Dendritic cell treated with granulocyte-macrophage colony-stimulating factor and Interleukin-4, amounts not matched to agents 40 ng/mL and 50 ng/mL, for 4 days (primary cell): ENCODE data around the gene ENPP3.

Source experiments
- H3K27ac Mint-ChIP-seq: one replicate; pipeline ENCODE4 v1.8.0; 2022; ENCODE audit warnings: mild to moderate bottlenecking, mixed read lengths
- H3K27me3 Mint-ChIP-seq: one replicate; pipeline ENCODE4 v1.8.0; 2022; ENCODE audit warnings: mild to moderate bottlenecking, mixed read lengths
- H3K36me3 Mint-ChIP-seq: one replicate; pipeline ENCODE4 v1.8.0; 2022; ENCODE audit warnings: low read depth, mixed read lengths
- H3K4me1 Mint-ChIP-seq: one replicate; pipeline ENCODE4 v1.8.0; 2022; ENCODE audit warnings: low read depth, mixed read lengths
- H3K4me3 Mint-ChIP-seq: one replicate; pipeline ENCODE4 v1.8.0; 2022; ENCODE audit warnings: mild to moderate bottlenecking, moderate library complexity, mixed read lengths
- H3K9me3 Mint-ChIP-seq: one replicate; pipeline ENCODE4 v1.8.0; 2022; ENCODE audit warnings: mixed read lengths
- intact Hi-C: fragments of 100-400 bp; cut with micrococcal nuclease; formaldehyde crosslinking; loops from one replicate; pipeline ENCODE4 v1.15.0; 2022

Gene ENPP3

DNA sequence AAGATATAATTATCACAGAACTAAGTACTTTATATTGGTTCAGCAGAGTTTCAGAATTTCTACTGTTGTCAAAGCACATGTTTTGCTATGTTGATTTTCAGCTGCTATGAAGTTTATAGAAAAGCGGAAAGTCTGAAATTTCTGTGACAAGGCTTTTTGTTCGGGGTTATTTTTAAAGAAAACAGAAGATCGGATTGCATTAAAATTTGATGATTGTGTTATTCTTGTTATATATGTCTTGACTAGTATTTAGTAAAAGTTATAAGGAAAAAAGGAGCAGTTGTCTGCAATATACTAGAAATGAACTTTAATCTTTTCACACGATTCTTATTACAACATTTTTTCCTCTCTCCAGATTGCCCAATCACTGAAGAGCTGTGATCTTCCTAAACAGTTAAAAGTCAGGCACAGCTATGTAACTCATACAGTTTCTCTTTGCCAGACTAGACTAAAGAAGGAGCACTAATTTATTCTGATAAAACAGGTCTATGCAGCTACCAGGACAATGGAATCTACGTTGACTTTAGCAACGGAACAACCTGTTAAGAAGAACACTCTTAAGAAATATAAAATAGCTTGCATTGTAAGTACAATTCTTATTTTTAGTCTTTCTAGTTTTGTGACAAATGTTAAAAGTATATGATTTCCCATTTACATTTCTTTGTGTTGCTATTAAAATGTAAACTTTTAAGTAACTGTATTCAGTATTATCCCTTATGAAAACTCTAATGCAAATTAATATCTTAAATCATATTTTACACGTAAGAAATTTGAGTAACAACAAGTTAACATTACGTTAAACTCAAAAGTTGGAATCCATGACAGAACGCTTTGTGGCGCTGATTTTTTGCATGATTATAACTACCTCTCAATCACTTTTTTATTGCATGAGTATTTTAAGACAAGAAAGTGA lies at the start of gene ENPP3:
ENPP3 (plus strand) TSS at position 423 of the 913 bp plus-strand sequence; CDS start at position 506, 83 bp downstream.
- H3K36me3 Mint-ChIP-seq = no peaks in the 10 kb centered on the region
- no peaks in the 10 kb centered on the region for H3K27me3 Mint-ChIP-seq
- no peak within 1 kb of the TSS for H3K4me3 Mint-ChIP-seq
- H3K4me1 Mint-ChIP-seq = no peaks in the 10 kb centered on the region
- H3K9me3 Mint-ChIP-seq = no peaks in the 10 kb centered on the region
- H3K27ac Mint-ChIP-seq = no peak within 1 kb of the TSS
- intact Hi-C loops = no loop called here

DNA sequence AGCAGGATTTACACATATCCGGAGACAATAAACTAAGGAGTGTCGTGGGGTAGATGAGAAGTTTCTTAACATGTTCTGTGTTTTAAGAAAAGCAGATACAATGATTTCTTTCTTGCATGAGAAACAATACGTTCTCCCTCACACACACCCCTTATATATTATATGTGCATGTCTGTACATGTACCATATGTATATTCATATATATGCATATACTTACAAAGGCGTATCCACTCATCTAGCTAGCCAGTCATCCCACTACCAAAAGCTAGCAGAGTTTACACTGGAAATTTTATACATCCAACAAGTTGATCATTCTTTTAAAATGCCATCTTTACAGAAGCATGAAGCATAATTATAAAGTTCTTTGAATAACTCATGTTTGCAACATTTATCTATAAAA lies 49.2 kb upstream of the ENPP3 start:
- intact Hi-C loops = loop anchor here (5.0 kb wide), 1 partner anchor 34 kb away; no protein-coding TSS in a partner anchor
- Mint-ChIP-seq H3K36me3 (peaks cover 77% of the 10 kb centered on the region), H3K9me3 (no peaks in the 10 kb centered on the region), H3K4me3 (no peak overlapping the region), H3K4me1 (no peaks in the 10 kb centered on the region), H3K27me3 (no peaks in the 10 kb centered on the region), H3K27ac (no peak overlapping the region)

DNA sequence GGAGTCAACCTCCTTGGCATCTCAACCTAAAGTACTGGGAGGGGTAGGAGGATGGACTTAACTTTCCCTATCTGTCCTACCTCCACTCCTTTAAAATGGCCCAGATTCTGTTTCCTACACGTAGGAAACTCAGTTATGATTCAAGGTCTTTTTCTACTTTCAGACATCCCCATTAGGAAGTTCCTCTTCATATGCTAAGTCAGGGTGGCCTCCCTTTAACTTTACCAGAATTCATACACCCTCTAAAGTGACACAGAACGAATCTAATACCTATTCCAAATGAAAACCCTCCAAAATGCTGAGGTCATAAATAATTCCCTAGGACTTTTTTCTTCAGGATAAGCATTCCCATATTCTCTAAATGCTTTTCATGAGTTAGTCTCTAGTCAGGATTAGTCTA lies 48.5 kb upstream of the ENPP3 start:
- H3K4me1 Mint-ChIP-seq = no peaks in the 10 kb centered on the region
- H3K36me3 Mint-ChIP-seq = peaks cover 79% of the 10 kb centered on the region

DNA sequence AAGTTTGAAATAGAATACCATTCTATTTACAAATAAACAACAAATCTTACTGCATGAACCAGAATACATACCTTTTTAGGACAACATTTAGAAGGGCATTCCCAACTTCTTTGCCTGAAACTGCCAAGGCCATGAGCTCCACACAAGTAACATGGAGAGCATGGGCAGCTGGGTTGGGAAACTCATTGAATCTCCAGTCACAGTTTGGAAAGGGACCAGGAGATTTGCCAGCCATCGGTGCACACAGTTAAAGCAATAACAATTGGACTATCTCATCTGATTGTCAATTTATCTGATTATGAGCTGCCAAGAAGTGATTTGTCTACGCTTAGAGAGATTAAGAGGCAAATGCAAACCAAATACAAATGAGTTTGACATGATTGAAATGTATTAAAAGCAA lies 44.2 kb upstream of the ENPP3 start:
- Mint-ChIP-seq H3K4me3 (no peak overlapping the region), H3K4me1 (no peaks in the 10 kb centered on the region), H3K27me3 (no peaks in the 10 kb centered on the region), H3K27ac (no peak overlapping the region), H3K36me3 (peaks cover 88% of the 10 kb centered on the region), H3K9me3 (no peaks in the 10 kb centered on the region)
- intact Hi-C loops = no loop called here

More for the DNA sequence above, 48.5 kb upstream of the ENPP3 start:
- Mint-ChIP-seq H3K27me3 (no peaks in the 10 kb centered on the region), H3K4me3 (no peak overlapping the region), H3K27ac (no peak overlapping the region), H3K9me3 (no peaks in the 10 kb centered on the region)
- intact Hi-C loops = loop anchor here (5.0 kb wide), 1 partner anchor 34 kb away; no protein-coding TSS in a partner anchor

DNA sequence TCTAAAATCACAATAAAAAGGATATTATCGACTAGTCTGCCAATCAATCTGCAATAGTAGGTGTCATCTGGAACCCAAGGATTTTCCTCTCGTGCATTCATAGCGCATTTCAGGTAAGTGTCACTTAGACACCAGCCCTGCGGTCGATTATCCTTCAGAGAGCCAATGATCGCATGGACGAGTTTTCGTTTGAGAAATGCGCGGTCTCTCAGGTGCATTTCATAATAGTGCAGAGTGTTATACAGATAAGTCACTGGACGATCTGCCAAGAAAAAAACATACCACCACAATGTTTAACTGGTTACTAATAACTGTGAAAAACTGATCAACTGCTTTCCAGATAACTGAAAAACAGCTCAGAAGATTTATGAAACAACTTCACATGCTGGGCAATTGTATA lies 43.0 kb upstream of the ENPP3 start:
- H3K4me3 Mint-ChIP-seq = no peak overlapping the region
- no peak overlapping the region for H3K27ac Mint-ChIP-seq
- no peaks in the 10 kb centered on the region for H3K9me3 Mint-ChIP-seq
- H3K4me1 Mint-ChIP-seq = no peaks in the 10 kb centered on the region
- no peaks in the 10 kb centered on the region for H3K27me3 Mint-ChIP-seq
- peaks cover 88% of the 10 kb centered on the region for H3K36me3 Mint-ChIP-seq
- intact Hi-C loops = no loop called here

DNA sequence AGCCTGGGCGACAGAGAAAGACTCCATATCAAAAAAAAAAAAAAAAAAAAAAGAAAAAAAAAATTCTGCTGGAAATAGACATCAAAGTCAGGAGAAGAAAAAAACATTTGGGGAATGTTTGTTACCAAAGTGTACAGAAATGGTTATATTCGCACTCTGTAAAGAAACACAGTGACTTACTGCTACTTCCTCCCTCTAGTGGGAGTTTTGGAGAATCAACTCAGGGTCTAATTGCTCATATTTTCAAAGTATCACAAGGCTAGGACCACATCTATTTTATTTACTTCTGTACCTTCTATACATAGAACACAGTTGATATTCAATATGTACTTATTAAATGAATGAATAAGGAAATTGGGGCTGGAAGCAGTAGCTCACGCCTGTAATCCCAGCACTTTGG lies 39.7 kb upstream of the ENPP3 start:
- Mint-ChIP-seq H3K27me3 (no peaks in the 10 kb centered on the region), H3K4me3 (no peak overlapping the region), H3K4me1 (no peaks in the 10 kb centered on the region), H3K27ac (no peak overlapping the region), H3K36me3 (peaks cover 80% of the 10 kb centered on the region), H3K9me3 (no peaks in the 10 kb centered on the region)
- intact Hi-C loops = no loop called here

DNA sequence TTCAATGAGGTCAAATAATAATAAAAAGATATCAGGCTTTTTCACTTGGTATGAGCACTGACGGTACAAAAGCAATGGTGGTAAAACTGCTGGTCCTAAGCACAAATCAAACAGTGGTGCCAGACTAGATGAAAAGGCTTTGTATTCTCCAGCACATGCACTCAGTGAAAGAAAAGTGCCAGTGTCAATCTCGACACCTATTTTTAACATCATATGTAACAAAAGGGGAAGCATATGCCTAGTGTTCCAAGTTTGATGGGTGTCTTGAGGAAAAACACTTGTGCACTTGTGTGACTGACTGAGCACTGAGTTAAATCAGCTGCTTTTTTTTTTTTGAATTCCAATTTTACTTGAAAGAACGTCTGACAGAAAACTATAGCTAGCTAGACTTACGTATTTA lies 36.4 kb upstream of the ENPP3 start:
- Mint-ChIP-seq H3K27ac (no peak overlapping the region), H3K9me3 (no peaks in the 10 kb centered on the region), H3K36me3 (peaks cover 77% of the 10 kb centered on the region), H3K4me3 (no peak overlapping the region), H3K4me1 (no peaks in the 10 kb centered on the region), H3K27me3 (no peaks in the 10 kb centered on the region)
- intact Hi-C loops = no loop called here

DNA sequence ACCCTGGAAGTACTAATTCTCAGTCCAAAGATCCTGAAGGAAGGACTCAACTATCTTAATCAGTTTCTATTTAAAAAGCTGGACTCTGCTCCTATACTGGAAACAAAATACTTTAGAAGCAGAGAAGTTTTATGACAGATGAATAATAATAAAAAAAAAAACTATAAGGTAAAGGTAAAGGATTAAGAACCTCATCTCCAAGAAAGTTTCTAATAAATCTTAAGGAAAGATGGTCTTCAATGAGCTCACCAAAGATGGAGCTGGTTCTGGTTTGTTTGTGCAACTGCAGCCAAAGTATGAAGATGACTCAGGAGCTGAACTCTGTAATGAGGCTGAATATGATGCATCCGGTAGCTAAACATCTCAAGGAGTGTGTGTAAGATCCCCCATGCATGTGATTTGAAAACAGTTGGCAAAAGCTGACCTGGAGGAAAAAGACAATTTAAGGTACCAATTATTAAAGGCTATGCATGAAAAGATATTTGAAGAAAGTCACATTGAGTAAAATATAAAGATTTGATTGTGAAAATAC lies 34.3 kb upstream of the ENPP3 start:
- intact Hi-C loops = no loop called here
- Mint-ChIP-seq H3K27ac (no peak overlapping the region), H3K36me3 (peaks cover 74% of the 10 kb centered on the region), H3K9me3 (no peaks in the 10 kb centered on the region), H3K4me3 (no peak overlapping the region), H3K27me3 (no peaks in the 10 kb centered on the region), H3K4me1 (no peaks in the 10 kb centered on the region)

DNA sequence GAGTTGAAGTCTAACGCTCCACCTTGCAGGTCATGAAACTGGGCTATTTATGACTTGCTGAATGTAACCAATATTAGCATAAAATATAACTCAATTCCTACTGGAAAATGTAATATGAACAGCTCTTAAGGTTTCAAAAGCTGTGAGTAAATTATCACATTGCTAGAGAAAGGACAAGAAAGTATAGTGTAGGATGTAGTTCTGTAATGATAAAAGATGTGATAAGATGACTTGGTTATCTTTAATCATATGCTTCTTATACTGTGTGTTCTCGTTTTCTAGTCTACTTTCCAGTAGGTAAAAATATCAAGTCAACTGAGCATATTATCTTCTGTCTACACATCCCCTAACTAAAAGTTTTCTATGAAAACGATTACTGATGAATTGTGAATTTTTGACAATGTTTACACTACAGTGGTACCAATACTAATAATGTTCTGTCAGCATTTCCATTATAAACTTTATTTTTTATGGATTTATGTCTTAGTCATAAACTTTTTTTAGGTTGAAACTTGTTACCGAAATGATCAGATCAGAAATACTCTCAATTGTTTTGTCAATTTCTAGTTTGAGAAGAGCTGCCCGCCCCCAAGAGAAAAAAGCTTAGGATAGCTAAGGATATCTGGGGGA lies 23.7 kb upstream of the ENPP3 start:
- intact Hi-C loops = no loop called here
- no peak overlapping the region for H3K4me3 Mint-ChIP-seq
- H3K27ac Mint-ChIP-seq = no peak overlapping the region
- no peaks in the 10 kb centered on the region for H3K27me3 Mint-ChIP-seq
- no peaks in the 10 kb centered on the region for H3K4me1 Mint-ChIP-seq
- peaks cover 87% of the 10 kb centered on the region for H3K36me3 Mint-ChIP-seq
- H3K9me3 Mint-ChIP-seq = no peaks in the 10 kb centered on the region

DNA sequence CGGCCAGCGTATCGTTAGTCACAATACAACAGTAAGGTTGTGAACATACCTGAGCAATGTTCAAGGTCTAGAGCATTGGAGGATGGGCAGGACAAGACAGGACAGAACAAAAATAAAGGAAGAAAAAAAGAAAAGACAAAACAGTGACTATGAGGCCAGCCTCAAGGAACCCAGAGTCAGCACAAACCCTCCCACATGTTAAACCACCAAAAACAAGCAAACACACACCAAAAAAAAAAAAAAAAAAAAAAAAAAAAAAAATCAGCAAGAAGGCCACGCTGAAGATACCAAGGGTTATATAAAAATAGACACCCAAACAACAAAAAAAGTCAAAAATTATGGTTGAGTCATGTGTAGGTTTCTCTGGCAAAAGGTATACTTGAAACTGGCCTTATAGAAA lies 21.8 kb upstream of the ENPP3 start:
- H3K4me3 Mint-ChIP-seq = no peak overlapping the region

DNA sequence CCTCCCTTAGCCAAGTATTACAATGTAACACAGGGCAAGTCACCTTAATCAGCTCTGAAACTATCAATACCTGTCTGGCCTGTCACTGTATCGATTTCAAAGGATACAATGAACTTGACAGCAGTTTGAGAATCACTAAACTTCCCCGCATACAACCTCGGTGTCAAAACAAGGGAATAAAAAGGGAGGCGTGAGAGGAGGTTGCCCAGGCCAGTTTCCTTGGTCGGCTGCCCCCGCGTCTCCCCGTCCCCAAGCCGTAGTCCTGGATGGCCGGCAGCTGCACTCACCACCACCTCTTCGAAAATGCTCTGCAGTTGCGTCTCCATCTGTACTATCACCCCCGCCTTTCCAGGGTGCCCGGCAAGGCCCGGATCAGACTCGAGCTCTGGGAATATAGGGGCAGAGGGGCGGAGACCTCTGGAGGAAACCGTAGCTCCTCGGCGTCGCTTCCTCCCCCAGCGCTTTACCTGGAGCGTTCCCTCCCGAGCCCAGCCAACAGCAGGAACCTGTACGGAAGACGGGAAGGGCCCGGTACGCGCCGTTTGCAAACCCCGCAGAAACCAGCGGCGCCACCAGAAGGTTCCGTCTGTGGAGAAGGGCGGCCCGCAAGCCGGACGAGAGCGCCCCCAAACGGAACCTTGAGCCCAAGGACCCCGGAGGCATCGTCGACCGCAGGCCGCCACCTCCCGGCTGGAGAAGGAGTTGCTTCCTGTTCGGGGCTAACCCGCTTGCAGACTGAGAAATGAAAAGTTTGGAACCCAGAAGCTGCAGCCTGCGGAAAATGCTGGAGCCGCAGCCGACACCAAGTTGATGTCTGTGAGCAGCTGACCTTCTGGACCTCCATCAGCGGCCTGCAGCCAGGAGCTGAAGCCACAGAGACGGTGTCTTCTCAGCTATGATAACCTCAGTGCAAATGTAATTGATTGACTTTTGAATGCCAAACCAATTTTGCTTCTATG lies 9.1 kb upstream of the ENPP3 start, which contains the start of gene MED23:
MED23 (minus strand) TSS at position 519 of the 959 bp plus-strand sequence; CDS start at position 326, 193 bp downstream.
- intact Hi-C loops = loop anchor here (5.0 kb wide), 1 partner anchor 739 kb away; no protein-coding TSS in a partner anchor
- no peaks in the 10 kb centered on the region for H3K9me3 Mint-ChIP-seq
- peak within 1 kb of the TSS; percentile 94 for H3K27ac Mint-ChIP-seq
- H3K4me1 Mint-ChIP-seq = peaks cover 8% of the 10 kb centered on the region
- H3K27me3 Mint-ChIP-seq = peaks cover 2% of the 10 kb centered on the region
- H3K4me3 Mint-ChIP-seq = peak within 1 kb of the TSS; percentile 100
- H3K36me3 Mint-ChIP-seq = peaks cover 38% of the 10 kb centered on the region

More for the DNA sequence above, 21.8 kb upstream of the ENPP3 start:
- no peaks in the 10 kb centered on the region for H3K4me1 Mint-ChIP-seq
- intact Hi-C loops = no loop called here
- H3K27me3 Mint-ChIP-seq = no peaks in the 10 kb centered on the region
- peaks cover 87% of the 10 kb centered on the region for H3K36me3 Mint-ChIP-seq
- H3K27ac Mint-ChIP-seq = no peak overlapping the region
- H3K9me3 Mint-ChIP-seq = no peaks in the 10 kb centered on the region

DNA sequence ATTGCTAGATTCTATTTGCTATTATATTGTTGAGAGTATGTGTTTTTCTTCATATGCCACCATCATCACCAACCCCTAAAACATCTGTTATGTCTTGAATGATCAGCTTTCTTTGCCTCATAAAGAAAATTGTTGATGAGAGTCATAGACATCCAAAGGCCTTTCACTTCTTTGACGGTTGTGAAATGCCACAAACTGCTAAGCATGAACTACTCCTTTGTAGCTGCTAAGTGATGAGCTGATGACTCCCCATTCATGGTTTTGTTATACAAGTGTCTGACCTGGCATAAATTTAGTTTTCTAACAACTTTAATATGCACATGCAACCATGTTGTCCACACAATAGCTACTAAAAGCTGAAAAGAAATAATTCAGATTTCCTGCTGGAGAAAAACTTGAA lies 8.4 kb upstream of the ENPP3 start:
- Mint-ChIP-seq H3K27me3 (peaks cover 2% of the 10 kb centered on the region), H3K27ac (peak overlapping the region; percentile 94), H3K4me3 (no peak overlapping the region), H3K36me3 (peaks cover 31% of the 10 kb centered on the region), H3K9me3 (no peaks in the 10 kb centered on the region), H3K4me1 (peaks cover 8% of the 10 kb centered on the region)
- intact Hi-C loops = loop anchor here (5.0 kb wide), 1 partner anchor 739 kb away; no protein-coding TSS in a partner anchor

DNA sequence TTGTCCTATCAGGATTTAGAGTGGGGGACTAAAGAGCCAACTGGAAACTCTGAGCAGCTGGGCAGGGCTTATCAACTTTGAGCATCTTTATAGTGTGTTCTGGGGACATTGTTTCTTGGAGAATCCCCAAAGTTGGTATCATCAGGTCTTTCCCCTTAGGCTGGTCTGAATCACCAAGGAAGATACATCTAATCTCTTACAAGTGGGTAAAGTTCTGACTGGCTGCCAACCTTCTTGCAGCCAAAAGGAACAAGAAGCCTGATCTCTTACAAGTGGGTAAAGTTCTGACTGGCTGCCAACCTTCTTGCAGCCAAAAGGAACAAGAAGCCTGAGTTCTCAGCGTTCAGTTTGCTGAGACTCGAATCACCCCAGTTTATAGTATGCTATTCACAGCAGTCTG lies 7.5 kb upstream of the ENPP3 start:
- peaks cover 8% of the 10 kb centered on the region for H3K4me1 Mint-ChIP-seq
- H3K4me3 Mint-ChIP-seq = no peak overlapping the region
- peaks cover 2% of the 10 kb centered on the region for H3K27me3 Mint-ChIP-seq
- H3K9me3 Mint-ChIP-seq = no peaks in the 10 kb centered on the region
- intact Hi-C loops = loop anchor here (5.0 kb wide), 1 partner anchor 738 kb away; no protein-coding TSS in a partner anchor
- no peak overlapping the region for H3K27ac Mint-ChIP-seq
- peaks cover 22% of the 10 kb centered on the region for H3K36me3 Mint-ChIP-seq
